Tibial artery (tissue), 4 donors: Measurements from ENCODE around the gene TCAF1.
A peak's percentile ranks its signal among the peaks of the same experiment; 100 is the strongest.
"Not testable (repeated sequence)": the region's sequence is repeated elsewhere in the genome, so short reads cannot be mapped to it uniquely, and the experiment has no call there.

Experiments used
- DNase-seq, 2 donors: peaks; one replicate each; pipeline ENCODE4 v3.0.0-alpha.2; 2019
- H3K27ac ChIP-seq, 2 donors: fragments of 200-600 bp; sonication (generic) in 1 of 2; 1 replicate in 1 of 2; 2 replicates in 1 of 2; pipeline ENCODE4 v1.5.1; 2018 to 2019; ENCODE audit warnings: mild to moderate bottlenecking in 1 of 2
- H3K27me3 ChIP-seq, 2 donors: fragments of 200-600 bp; sonication (generic) in 1 of 2; one replicate each; pipeline versions ENCODE4 v1.5.1 to v1.6.0; 2016 to 2019
- H3K36me3 ChIP-seq, 3 donors: fragments of 200-600 bp; sonication (generic) in 2 of 3; one replicate each; pipeline ENCODE4 v1.5.1; 2016 to 2019; ENCODE audit warnings: mild to moderate bottlenecking in 2 of 3
- H3K4me1 ChIP-seq, 4 donors: fragments of 200-600 bp; sonication (generic) in 2 of 4; 1 replicate in 3 of 4; 2 replicates in 1 of 4; pipeline ENCODE4 v1.5.1; 2016 to 2019
- H3K4me3 ChIP-seq, 2 donors: fragments of 200-600 bp; sonication (generic) in 1 of 2; 1 replicate in 1 of 2; 2 replicates in 1 of 2; pipeline ENCODE4 v1.5.1; 2018 to 2019; ENCODE audit warnings: mild to moderate bottlenecking in 2 of 2
- H3K9me3 ChIP-seq, 3 donors: fragments of 200-600 bp; sonication (generic) in 1 of 3; one replicate each; pipeline ENCODE4 v1.5.1; 2016 to 2019
- CTCF ChIP-seq, 2 experiments: fragments of 200-600 bp in 1 of 2; fragments of 450-650 bp in 1 of 2; IDR thresholded peaks; one replicate each; pipeline ENCODE4 v1.5.1; 2017 to 2019; ENCODE audit warnings: antibody characterized with exemption in 2 of 2, mild to moderate bottlenecking in 1 of 2, moderate library complexity in 1 of 2
- intact Hi-C: fragments of 100-400 bp; cut with DNase I; formaldehyde crosslinking; loops from one replicate; pipeline ENCODE4 v1.15.0; 2023; ENCODE audit warnings: low total_unique reads

The TCAF1 gene

GRCh38 chr7:143848192-143848591 is 53.8 kb downstream of the TCAF1 start:
- DNase-seq = no peak
- H3K36me3 ChIP-seq = peaks cover 0 to 27% (median 0%) of the 10 kb centered on the region in 3 donors
- no peak overlapping the region for H3K4me3 ChIP-seq
- H3K4me1 ChIP-seq = no peaks in the 10 kb centered on the region
- intact Hi-C loops = no loop called here
- H3K27ac ChIP-seq = no peak overlapping the region
- TF ChIP-seq CTCF (IDR thresholded peaks at IDR 0.05) = no peak
- no peaks in the 10 kb centered on the region for H3K27me3 ChIP-seq
- H3K9me3 ChIP-seq = peaks cover 8 to 34% (median 11%) of the 10 kb centered on the region in 3 donors

GRCh38 chr7:143846692-143847091 is 55.3 kb downstream of the TCAF1 start:
- intact Hi-C loops = no loop called here
- H3K27ac ChIP-seq = no peak overlapping the region
- peaks cover 8 to 34% (median 11%) of the 10 kb centered on the region in 3 donors for H3K9me3 ChIP-seq
- no peaks in the 10 kb centered on the region for H3K27me3 ChIP-seq
- H3K36me3 ChIP-seq = peaks cover 0 to 27% (median 0%) of the 10 kb centered on the region in 3 donors
- no peak for DNase-seq
- H3K4me3 ChIP-seq = no peak overlapping the region
- H3K4me1 ChIP-seq = no peaks in the 10 kb centered on the region
- TF ChIP-seq CTCF (IDR thresholded peaks at IDR 0.05) = no peak

GRCh38 chr7:143841696-143842095 is 60.3 kb downstream of the TCAF1 start:
- H3K9me3 ChIP-seq, H3K27me3 ChIP-seq, DNase-seq, H3K4me3 ChIP-seq, H3K27ac ChIP-seq, intact Hi-C loops, H3K4me1 ChIP-seq: not testable (repeated sequence)
- H3K36me3 ChIP-seq = peaks cover 0 to 11% (median 0%) of the 10 kb centered on the region in 3 donors

- H3K27ac ChIP-seq, H3K4me1 ChIP-seq, H3K9me3 ChIP-seq, DNase-seq, H3K36me3 ChIP-seq, H3K27me3 ChIP-seq, intact Hi-C loops, H3K4me3 ChIP-seq: not testable (repeated sequence)
Measured at GRCh38 chr7:143840062-143840461, 61.9 kb downstream of the TCAF1 start.

- H3K27ac ChIP-seq, H3K9me3 ChIP-seq, H3K36me3 ChIP-seq, H3K27me3 ChIP-seq, H3K4me1 ChIP-seq, intact Hi-C loops: not testable (repeated sequence)
- peak in 1 of 2 experiments; percentile 63 for TF ChIP-seq CTCF (IDR thresholded peaks at IDR 0.05)
- peak overlapping the region; percentile 43 to 45 for H3K4me3 ChIP-seq
- peak; percentile 92 to 93 for DNase-seq
Measured at GRCh38 chr7:143837223-143837622, 64.8 kb downstream of the TCAF1 start.

GRCh38 chr7:143836622-143837021 is 65.4 kb downstream of the TCAF1 start:
- peak; percentile 97 to 98 for DNase-seq
- H3K27me3 ChIP-seq, intact Hi-C loops, H3K4me1 ChIP-seq, H3K36me3 ChIP-seq, H3K9me3 ChIP-seq: not testable (repeated sequence)
- Histone ChIP-seq H3K4me3 (peak overlapping the region; percentile 51 to 52), H3K27ac (peak overlapping the region; percentile 55 to 59)

- peak overlapping the region; percentile 51 to 52 for H3K4me3 ChIP-seq
- intact Hi-C loops, H3K36me3 ChIP-seq, H3K4me1 ChIP-seq, H3K9me3 ChIP-seq, H3K27me3 ChIP-seq, DNase-seq: not testable (repeated sequence)
- H3K27ac ChIP-seq = peak overlapping the region; percentile 55 to 59
Measured at GRCh38 chr7:143836088-143836487, 65.9 kb downstream of the TCAF1 start.

GRCh38 chr7:143826578-143826977 is 75.4 kb downstream of the TCAF1 start:
- H3K9me3 ChIP-seq, DNase-seq, intact Hi-C loops, H3K4me3 ChIP-seq, H3K27ac ChIP-seq, H3K4me1 ChIP-seq, H3K36me3 ChIP-seq, H3K27me3 ChIP-seq: not testable (repeated sequence)

GRCh38 chr7:143824295-143825135 is 77.5 kb downstream of the TCAF1 start:
- H3K4me1 ChIP-seq, H3K4me3 ChIP-seq, H3K36me3 ChIP-seq, intact Hi-C loops, DNase-seq, H3K9me3 ChIP-seq, H3K27me3 ChIP-seq, H3K27ac ChIP-seq: not testable (repeated sequence)

- H3K36me3 ChIP-seq, H3K4me3 ChIP-seq, H3K4me1 ChIP-seq, intact Hi-C loops, H3K27ac ChIP-seq, DNase-seq, H3K27me3 ChIP-seq, H3K9me3 ChIP-seq: not testable (repeated sequence)
Measured at GRCh38 chr7:143823634-143824294, 78.2 kb downstream of the TCAF1 start.
